ENCODE results near the gene NOP53. TPM values are rescaled to one million over a fixed set of nuclear protein-coding genes. Genes with fewer than 3 reads are reported as not detected.
A peak's percentile ranks its signal among the peaks of the same experiment; 100 is the strongest.
"Not testable (repeated sequence)": the region's sequence is repeated elsewhere in the genome, so short reads cannot be mapped to it uniquely, and the experiment has no call there.

NOP53 gene
- total and polyA plus RNA-seq, 4 donors: 214 to 680 (median 382) TPM

DNA sequence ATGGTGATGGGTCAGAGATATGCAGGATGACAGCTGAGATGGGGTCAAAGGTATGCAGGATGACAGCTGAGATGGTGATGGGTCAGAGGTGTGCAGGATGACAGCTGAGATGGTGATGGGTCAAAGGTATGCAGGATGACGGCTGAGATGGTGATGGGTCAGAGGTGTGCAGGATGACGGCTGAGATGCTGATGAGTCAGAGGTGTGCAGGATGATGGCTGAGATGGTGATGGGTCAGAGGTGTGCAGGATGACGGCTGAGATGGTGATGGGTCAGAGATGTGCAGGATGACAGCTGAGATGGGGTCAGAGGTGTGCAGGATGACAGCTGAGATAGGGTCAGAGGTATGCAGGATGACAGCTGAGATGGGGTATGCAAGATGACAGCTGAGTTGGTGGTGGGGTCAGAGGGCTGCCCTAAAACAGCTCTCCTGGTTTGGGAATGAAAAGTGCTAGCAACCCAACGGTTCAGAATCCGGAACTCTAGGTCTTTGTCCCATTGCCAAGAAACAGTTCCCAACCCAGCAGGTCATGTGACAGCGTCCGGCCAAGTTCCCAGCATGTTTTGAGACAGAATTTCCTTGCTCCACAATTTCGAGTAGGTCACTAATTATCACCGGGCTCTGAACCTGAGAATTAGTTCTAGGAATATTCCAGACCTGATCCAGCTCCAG lies 36.4 kb downstream of the NOP53 start:
- Histone ChIP-seq H3K36me3 (ENCODE audit: control insufficient read depth in 1 of 2, insufficient read depth in 2 of 2, low read length in 1 of 2) (peaks cover 0 to 5% of the 10 kb centered on the region in 2 donors), H3K4me1 (ENCODE audit: control insufficient read depth in 1 of 2, insufficient read depth in 2 of 2, low read length in 2 of 2) (peaks cover 0 to 2% of the 10 kb centered on the region in 2 donors), H3K27ac (ENCODE audit: low read depth in 1 of 2, low read length in 2 of 2) (peak overlapping the region in 1 of 2 donors; percentile 46), H3K9me3 (ENCODE audit: control insufficient read depth, low read length) (no peaks in the 10 kb centered on the region), H3K27me3 (ENCODE audit: control insufficient read depth in 1 of 2, insufficient read depth in 2 of 2, low read length in 1 of 2) (peaks cover 0 to 1% of the 10 kb centered on the region in 2 donors), H3K4me3 (ENCODE audit: low read length in 2 of 2) (no peak overlapping the region)
- peak in 1 of 2 donors; percentile 69 for DNase-seq
- no peak for ATAC-seq (ENCODE audit: low FRiP score)
- intact Hi-C loops (cut with DNase I): loop anchor here in 1 of 2 donors (10.0 kb wide), 1 partner anchor 67 kb away; the partner anchor contains the start of gene EHD2
- whole genome bisulfite sequencing, 2 donors: 29 to 30% methylated on average over 9 of the region's 9 CpGs

DNA sequence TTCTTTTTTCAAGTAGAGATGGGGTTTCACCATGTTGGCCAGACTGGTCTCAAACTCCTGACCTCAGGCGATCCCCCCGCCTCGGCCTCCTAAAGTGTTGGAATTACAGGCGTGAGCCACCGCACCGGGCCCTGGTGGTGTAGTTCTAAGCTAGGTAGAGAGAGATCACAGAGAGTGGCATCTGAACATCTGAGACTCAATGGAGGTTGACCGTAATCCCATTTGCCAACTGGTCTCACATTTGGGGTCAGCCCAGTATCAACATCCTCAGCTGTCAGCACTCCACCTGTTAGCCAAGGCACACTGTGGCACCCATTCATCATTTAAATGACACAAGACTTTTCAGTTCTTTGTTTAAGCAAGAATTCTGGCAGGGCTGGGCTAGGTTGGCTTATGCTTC lies 41.2 kb downstream of the NOP53 start:
- Histone ChIP-seq H3K4me1 (ENCODE audit: control insufficient read depth in 1 of 2, insufficient read depth in 2 of 2, low read length in 2 of 2) (peaks cover 0 to 5% of the 10 kb centered on the region in 2 donors), H3K27ac (ENCODE audit: low read depth in 1 of 2, low read length in 2 of 2) (peak overlapping the region in 1 of 2 donors; percentile 3), H3K27me3 (ENCODE audit: control insufficient read depth in 1 of 2, insufficient read depth in 2 of 2, low read length in 1 of 2) (no peaks in the 10 kb centered on the region), H3K9me3 (ENCODE audit: control insufficient read depth, low read length) (no peaks in the 10 kb centered on the region), H3K36me3 (ENCODE audit: control insufficient read depth in 1 of 2, insufficient read depth in 2 of 2, low read length in 1 of 2) (peaks cover 0 to under 1% of the 10 kb centered on the region in 2 donors), H3K4me3 (ENCODE audit: low read length in 2 of 2) (no peak overlapping the region)
- WGBS, 2 donors: 41 to 47% methylated on average over 7 of the region's 7 CpGs
- DNase-seq (no peak), ATAC-seq (ENCODE audit: low FRiP score) (no peak)
- intact Hi-C loops (cut with DNase I): loop anchor here in 1 of 2 donors (10.0 kb wide), 1 partner anchor 72 kb away; the partner anchor contains the start of gene EHD2

GRCh38 chr19:47787307-47787706 lies 42.0 kb downstream of the NOP53 start:
- H3K4me1 ChIP-seq (ENCODE audit: control insufficient read depth in 1 of 2, insufficient read depth in 2 of 2, low read length in 2 of 2); H3K4me3 ChIP-seq (ENCODE audit: low read length in 2 of 2); H3K27ac ChIP-seq (ENCODE audit: low read depth in 1 of 2, low read length in 2 of 2); DNase-seq; H3K9me3 ChIP-seq (ENCODE audit: control insufficient read depth, low read length); H3K36me3 ChIP-seq (ENCODE audit: control insufficient read depth in 1 of 2, insufficient read depth in 2 of 2, low read length in 1 of 2); H3K27me3 ChIP-seq (ENCODE audit: control insufficient read depth in 1 of 2, insufficient read depth in 2 of 2, low read length in 1 of 2); ATAC-seq (ENCODE audit: low FRiP score): not testable (repeated sequence)
- WGBS, 2 donors: 9 to 13% methylated on average over 10 of the region's 10 CpGs
- intact Hi-C loops (cut with DNase I): loop anchor here in 1 of 2 donors (10.0 kb wide), 1 partner anchor 73 kb away; the partner anchor contains the start of gene EHD2

GRCh38 chr19:47789811-47790210 lies 44.5 kb downstream of the NOP53 start:
- H3K27ac ChIP-seq (ENCODE audit: low read depth in 1 of 2, low read length in 2 of 2); H3K4me1 ChIP-seq (ENCODE audit: control insufficient read depth in 1 of 2, insufficient read depth in 2 of 2, low read length in 2 of 2); H3K36me3 ChIP-seq (ENCODE audit: control insufficient read depth in 1 of 2, insufficient read depth in 2 of 2, low read length in 1 of 2); ATAC-seq (ENCODE audit: low FRiP score); H3K4me3 ChIP-seq (ENCODE audit: low read length in 2 of 2); H3K9me3 ChIP-seq (ENCODE audit: control insufficient read depth, low read length); H3K27me3 ChIP-seq (ENCODE audit: control insufficient read depth in 1 of 2, insufficient read depth in 2 of 2, low read length in 1 of 2); DNase-seq: not testable (repeated sequence)
- intact Hi-C loops (cut with DNase I): loop anchor here (2.0 to 10.0 kb wide), 3 partner anchors 23 to 77 kb away; partner anchors contain the start of gene EHD2 (in 2 of the 2)
- WGBS, 2 donors: 92 to 93% methylated on average over 13 of the region's 13 CpGs

- no peaks in the 10 kb centered on the region for H3K9me3 ChIP-seq (ENCODE audit: control insufficient read depth, low read length)
- no peaks in the 10 kb centered on the region for H3K36me3 ChIP-seq (ENCODE audit: control insufficient read depth in 1 of 2, insufficient read depth in 2 of 2, low read length in 1 of 2)
- H3K4me3 ChIP-seq (ENCODE audit: low read length in 2 of 2): no peak overlapping the region
- H3K4me1 ChIP-seq (ENCODE audit: control insufficient read depth in 1 of 2, insufficient read depth in 2 of 2, low read length in 2 of 2): peaks cover 0 to 3% of the 10 kb centered on the region in 2 donors
- 14 to 18% methylated on average over 10 of the region's 10 CpGs for WGBS, 2 donors
- peak; percentile 85 to 97 for DNase-seq
- peak; percentile 84 for ATAC-seq (ENCODE audit: low FRiP score)
- no peak overlapping the region for H3K27ac ChIP-seq (ENCODE audit: low read depth in 1 of 2, low read length in 2 of 2)
- intact Hi-C loops (cut with DNase I): no loop called here
- no peaks in the 10 kb centered on the region for H3K27me3 ChIP-seq (ENCODE audit: control insufficient read depth in 1 of 2, insufficient read depth in 2 of 2, low read length in 1 of 2)
These were observed 45.1 kb downstream of the NOP53 start for GRCh38 chr19:47790398-47790814.

DNA sequence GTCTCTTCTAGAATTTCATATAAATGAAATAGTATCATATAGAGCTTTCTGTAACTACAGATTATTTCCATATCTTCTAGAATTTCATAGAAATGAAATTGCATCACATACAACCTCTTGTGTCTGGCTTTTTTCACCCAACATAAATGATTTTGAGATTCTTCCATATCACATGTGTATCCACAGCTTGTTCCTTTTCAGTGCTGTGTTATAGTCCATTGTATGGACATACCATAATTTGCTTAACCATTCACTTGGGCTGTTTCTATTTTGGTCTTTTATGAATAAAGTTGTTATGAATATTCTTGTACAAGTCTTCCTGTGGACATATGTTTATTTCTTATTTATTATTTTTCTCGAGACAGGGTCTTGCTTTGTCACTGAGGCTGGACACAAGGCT lies 47.3 kb downstream of the NOP53 start:
- DNase-seq: no peak
- H3K36me3 ChIP-seq (ENCODE audit: control insufficient read depth in 1 of 2, insufficient read depth in 2 of 2, low read length in 1 of 2): no peaks in the 10 kb centered on the region
- 96 to 99% methylated on average over 1 of the region's 1 CpG for WGBS, 2 donors
- intact Hi-C loops (cut with DNase I): no loop called here
- H3K4me1 ChIP-seq (ENCODE audit: control insufficient read depth in 1 of 2, insufficient read depth in 2 of 2, low read length in 2 of 2): no peaks in the 10 kb centered on the region
- no peak for ATAC-seq (ENCODE audit: low FRiP score)
- H3K27ac ChIP-seq (ENCODE audit: low read depth in 1 of 2, low read length in 2 of 2): no peak overlapping the region
- no peaks in the 10 kb centered on the region for H3K9me3 ChIP-seq (ENCODE audit: control insufficient read depth, low read length)
- no peak overlapping the region for H3K4me3 ChIP-seq (ENCODE audit: low read length in 2 of 2)
- H3K27me3 ChIP-seq (ENCODE audit: control insufficient read depth in 1 of 2, insufficient read depth in 2 of 2, low read length in 1 of 2): no peaks in the 10 kb centered on the region

GRCh38 chr19:47794526-47794925 lies 49.2 kb downstream of the NOP53 start:
- Histone ChIP-seq H3K4me3 (ENCODE audit: low read length in 2 of 2) (no peak overlapping the region), H3K36me3 (ENCODE audit: control insufficient read depth in 1 of 2, insufficient read depth in 2 of 2, low read length in 1 of 2) (no peaks in the 10 kb centered on the region), H3K27me3 (ENCODE audit: control insufficient read depth in 1 of 2, insufficient read depth in 2 of 2, low read length in 1 of 2) (no peaks in the 10 kb centered on the region), H3K27ac (ENCODE audit: low read depth in 1 of 2, low read length in 2 of 2) (no peak overlapping the region), H3K4me1 (ENCODE audit: control insufficient read depth in 1 of 2, insufficient read depth in 2 of 2, low read length in 2 of 2) (no peaks in the 10 kb centered on the region), H3K9me3 (ENCODE audit: control insufficient read depth, low read length) (no peaks in the 10 kb centered on the region)
- ATAC-seq (ENCODE audit: low FRiP score) (no peak), DNase-seq (no peak)
- intact Hi-C loops (cut with DNase I): no loop called here
- 84 to 85% methylated on average over 18 of the region's 18 CpGs for WGBS, 2 donors

GRCh38 chr19:47796785-47797184 lies 51.4 kb downstream of the NOP53 start:
- Histone ChIP-seq H3K27ac (ENCODE audit: low read depth in 1 of 2, low read length in 2 of 2) (no peak overlapping the region), H3K36me3 (ENCODE audit: control insufficient read depth in 1 of 2, insufficient read depth in 2 of 2, low read length in 1 of 2) (no peaks in the 10 kb centered on the region), H3K4me1 (ENCODE audit: control insufficient read depth in 1 of 2, insufficient read depth in 2 of 2, low read length in 2 of 2) (no peaks in the 10 kb centered on the region), H3K4me3 (ENCODE audit: low read length in 2 of 2) (no peak overlapping the region), H3K9me3 (ENCODE audit: control insufficient read depth, low read length) (no peaks in the 10 kb centered on the region), H3K27me3 (ENCODE audit: control insufficient read depth in 1 of 2, insufficient read depth in 2 of 2, low read length in 1 of 2) (no peaks in the 10 kb centered on the region)
- no peak for ATAC-seq (ENCODE audit: low FRiP score)
- 88 to 89% methylated on average over 2 of the region's 2 CpGs for WGBS, 2 donors
- DNase-seq: no peak
- intact Hi-C loops (cut with DNase I): no loop called here

Measured in aorta (tissue), 5 donors.